ENCODE data around the gene CNPY1.

- TF ChIP-seq, protein P1, sequence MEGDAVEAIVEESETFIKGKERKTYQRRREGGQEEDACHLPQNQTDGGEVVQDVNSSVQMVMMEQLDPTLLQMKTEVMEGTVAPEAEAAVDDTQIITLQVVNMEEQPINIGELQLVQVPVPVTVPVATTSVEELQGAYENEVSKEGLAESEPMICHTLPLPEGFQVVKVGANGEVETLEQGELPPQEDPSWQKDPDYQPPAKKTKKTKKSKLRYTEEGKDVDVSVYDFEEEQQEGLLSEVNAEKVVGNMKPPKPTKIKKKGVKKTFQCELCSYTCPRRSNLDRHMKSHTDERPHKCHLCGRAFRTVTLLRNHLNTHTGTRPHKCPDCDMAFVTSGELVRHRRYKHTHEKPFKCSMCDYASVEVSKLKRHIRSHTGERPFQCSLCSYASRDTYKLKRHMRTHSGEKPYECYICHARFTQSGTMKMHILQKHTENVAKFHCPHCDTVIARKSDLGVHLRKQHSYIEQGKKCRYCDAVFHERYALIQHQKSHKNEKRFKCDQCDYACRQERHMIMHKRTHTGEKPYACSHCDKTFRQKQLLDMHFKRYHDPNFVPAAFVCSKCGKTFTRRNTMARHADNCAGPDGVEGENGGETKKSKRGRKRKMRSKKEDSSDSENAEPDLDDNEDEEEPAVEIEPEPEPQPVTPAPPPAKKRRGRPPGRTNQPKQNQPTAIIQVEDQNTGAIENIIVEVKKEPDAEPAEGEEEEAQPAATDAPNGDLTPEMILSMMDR (IDR thresholded peaks at IDR 0.05) = no peak
- TF ChIP-seq POLR2AphosphoS5 (IDR thresholded peaks at IDR 0.05; ENCODE audit: low read depth, low read length) (no peak), REST (IDR thresholded peaks at IDR 0.05; ENCODE audit: insufficient read depth in 1 of 2, low read depth in 2 of 2, low read length in 1 of 2) (no peak), TCF7L2 (IDR thresholded peaks at IDR 0.05; ENCODE audit: low read depth, low read length) (no peak), SIN3A (IDR thresholded peaks at IDR 0.05; ENCODE audit: borderline replicate concordance, insufficient read depth, low read depth, low read length) (no peak)
These were observed 30.6 kb upstream of the CNPY1 start for GRCh38 chr7:155576900-155577508.

Measured in Panc1 (cell line).